HepG2 (cell line): ENCODE measurements around the gene SUSD3. TPM values are rescaled to one million over a fixed set of nuclear protein-coding genes. Genes with fewer than 3 reads are reported as not detected.

Experiments used
- CREB1 ChIP-seq, 2 experiments: fragments of 450-650 bp in 1 of 2; IDR thresholded peaks; 2 replicates each; pipeline ENCODE4 v1.6.1; 2016 to 2017; ENCODE audit warnings: control low read depth in 1 of 2, mild to moderate bottlenecking in 1 of 2, missing compliant biosample characterization in 1 of 2, missing genetic modification characterization in 1 of 2
- CSRNP1 ChIP-seq: sonication (generic); formaldehyde crosslinking; IDR thresholded peaks from 2 replicates; pipeline ENCODE4 v1.8.1; 2023; ENCODE audit warnings: mild to moderate bottlenecking, missing genetic modification reagents
- DMAP1 ChIP-seq: IDR thresholded peaks from 2 replicates; pipeline ENCODE4 v1.6.1; 2016
- FOSL2 ChIP-seq: sonication (generic); formaldehyde crosslinking; IDR thresholded peaks from 2 replicates; pipeline ENCODE4 v1.4.0; 2020; ENCODE audit warnings: missing genetic modification reagents
- FOXA1 ChIP-seq, 2 experiments: fragments of 450-650 bp in 1 of 2; sonication (generic) in 1 of 2; formaldehyde crosslinking in 1 of 2; IDR thresholded peaks; 2 replicates each; pipeline versions ENCODE4 v1.4.0 to v1.6.1; 2016 to 2020; ENCODE audit warnings: missing genetic modification reagents in 1 of 2
- GPBP1L1 ChIP-seq: sonication (generic); formaldehyde crosslinking; IDR thresholded peaks from 2 replicates; pipeline ENCODE4 v1.5.0; 2020; ENCODE audit warnings: mild to moderate bottlenecking, missing genetic modification reagents
- HOMEZ ChIP-seq: IDR thresholded peaks from 2 replicates; pipeline ENCODE4 v1.6.1; 2016; ENCODE audit warnings: low read depth
- KAT7 ChIP-seq: IDR thresholded peaks from 2 replicates; pipeline ENCODE4 v1.6.1; 2018; ENCODE audit warnings: borderline replicate concordance, missing compliant biosample characterization
- MAZ ChIP-seq, 2 experiments: sonication (generic) in 1 of 2; formaldehyde crosslinking in 1 of 2; IDR thresholded peaks; 2 replicates each; pipeline versions ENCODE4 v1.5.0 to v1.6.1; 2012 to 2020; ENCODE audit warnings: low read depth in 2 of 2, mild to moderate bottlenecking in 2 of 2, borderline replicate concordance in 1 of 2, improper control_type of control experiment in 1 of 2, low read length in 1 of 2, missing genetic modification reagents in 1 of 2, moderate library complexity in 1 of 2
- PHF20 ChIP-seq: sonication (generic); formaldehyde crosslinking; IDR thresholded peaks from 2 replicates; pipeline ENCODE4 v1.5.0; 2020; ENCODE audit warnings: mild to moderate bottlenecking, missing genetic modification reagents
- RFX1 ChIP-seq: fragments of 450-650 bp; IDR thresholded peaks from 2 replicates; pipeline ENCODE4 v1.6.1; 2017
- SKIL ChIP-seq: sonication (generic); formaldehyde crosslinking; IDR thresholded peaks from 2 replicates; pipeline ENCODE4 v1.8.0; 2022; ENCODE audit warnings: missing genetic modification reagents, mild to moderate bottlenecking, moderate library complexity, borderline replicate concordance
- SOX5 ChIP-seq: IDR thresholded peaks from 2 replicates; pipeline ENCODE4 v1.6.1; 2016; ENCODE audit warnings: borderline replicate concordance
- TARDBP ChIP-seq: sonication (generic); formaldehyde crosslinking; IDR thresholded peaks from 2 replicates; pipeline ENCODE4 v1.8.0; 2022; ENCODE audit warnings: mild to moderate bottlenecking, missing genetic modification reagents
- ZNF264 ChIP-seq: sonication (generic); formaldehyde crosslinking; IDR thresholded peaks from 2 replicates; pipeline ENCODE4 v1.4.0; 2020; ENCODE audit warnings: missing genetic modification reagents
- ZNF530 ChIP-seq: sonication (generic); formaldehyde crosslinking; IDR thresholded peaks from 2 replicates; pipeline ENCODE4 v1.5.0; 2020; ENCODE audit warnings: low read depth, mild to moderate bottlenecking, missing genetic modification reagents
- ZNF546 ChIP-seq: sonication (generic); formaldehyde crosslinking; conservative IDR thresholded peaks from 2 replicates; pipeline ENCODE4 v1.8.1; 2023; ENCODE audit warnings: mild to moderate bottlenecking, missing genetic modification reagents
- ZNF556 ChIP-seq: sonication (generic); formaldehyde crosslinking; IDR thresholded peaks from 2 replicates; pipeline ENCODE4 v1.4.0; 2020; ENCODE audit warnings: mild to moderate bottlenecking, missing genetic modification reagents, borderline replicate concordance
- polyA plus RNA-seq, 8 experiments: library from polyadenylated mRNA; depleted of rRNA in 3 of 8; stranded (reverse) in 7 of 8; unstranded in 1 of 8; fragments of >200 nt; fragmentation: Illumina TruSeq in 4 of 8; extraction: Trizol in 4 of 8; gene quantifications; 2 replicates each; pipeline versions ENCODE4 v1.2.1 to v1.2.3, GENCODE V29; 2011 to 2016; ENCODE audit warnings: low read depth in 4 of 8, missing spikeins in 1 of 8, mixed read lengths in 1 of 8; ENCODE audit not compliant: insufficient read depth in 1 of 8
- total RNA-seq, 5 experiments: library from RNA; depleted of rRNA; stranded (reverse); fragments of >200 nt; fragmentation: Illumina TruSeq; extraction: Trizol; gene quantifications; 2 replicates each; pipeline ENCODE4 v1.2.3, GENCODE V29; 2016; ENCODE audit warnings: low read depth in 1 of 5
- TF ChIP-seq, protein P1 (sequence below): sonication (generic); formaldehyde crosslinking; IDR thresholded peaks from 2 replicates; pipeline ENCODE4 v1.5.0; 2020; ENCODE audit warnings: mild to moderate bottlenecking, missing genetic modification reagents

Gene SUSD3
- total and polyA plus RNA-seq, 2 of the 13 experiments (the other 11 are each of a cell fraction or from before 2014, with no cell fraction given): 7.0 to 9.1 TPM

DNA sequence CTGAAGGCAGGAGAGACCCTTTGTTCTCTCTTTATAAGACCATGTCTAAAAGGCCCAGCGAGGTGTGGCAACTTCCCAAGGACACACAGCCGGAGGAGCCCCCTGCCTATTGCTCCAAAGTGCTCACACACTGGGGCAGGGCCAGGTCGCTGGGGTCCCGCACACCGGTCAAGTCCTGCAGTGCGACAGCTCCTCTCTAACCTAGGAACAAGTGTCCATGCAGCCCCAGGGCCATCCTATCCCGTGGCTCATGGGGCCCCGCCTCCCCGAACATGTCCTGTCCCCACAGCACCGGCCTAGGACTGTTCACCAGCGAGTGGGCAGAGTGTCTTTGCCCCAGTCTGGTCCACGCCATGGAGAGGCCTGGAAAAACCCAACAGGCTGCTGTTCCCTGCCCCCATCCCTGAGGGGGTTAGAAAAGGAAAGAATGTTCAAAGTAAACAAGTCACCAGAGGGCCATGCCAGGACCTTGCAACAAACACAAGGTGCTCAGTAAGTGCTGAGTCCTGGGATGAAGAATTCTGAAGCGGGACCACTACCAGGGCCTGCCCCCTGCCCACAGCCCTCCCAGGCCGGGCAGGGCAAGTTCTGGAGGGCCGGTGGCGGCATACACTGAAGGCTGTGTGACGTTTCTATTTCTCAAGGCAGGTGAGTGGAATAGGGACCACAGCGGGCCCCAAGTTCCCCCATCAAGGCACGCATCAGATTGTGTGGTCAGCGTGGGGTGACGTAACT is 74.6 kb downstream of the SUSD3 start (continued):
- TF ChIP-seq SKIL: peak; percentile 34; the same call in 1 of the 2 replicates
- peak; percentile 41 for TF ChIP-seq TARDBP (CRISPR knock-in tag)
- TF ChIP-seq MAZ (IDR thresholded peaks at IDR 0.05; ENCODE audit: borderline replicate concordance, low read depth, low read length): no peak
- 0 out of 2 replicates have a peak, but pooled peaks have one; percentile 76 for TF ChIP-seq MAZ (CRISPR knock-in tag; IDR thresholded peaks at IDR 0.05; ENCODE audit: low read depth)
- no peak for TF ChIP-seq FOXA1 (IDR thresholded peaks at IDR 0.05)
- peak; percentile 83 for TF ChIP-seq FOXA1 (CRISPR knock-in tag; IDR thresholded peaks at IDR 0.05)
- TF ChIP-seq CSRNP1 (CRISPR knock-in tag): peak; percentile 61; the same call in 1 of the 2 replicates
- TF ChIP-seq ZNF530 (CRISPR knock-in tag): no peak
- TF ChIP-seq ZNF264 (CRISPR knock-in tag): peak; percentile 40; the same call in 1 of the 2 replicates
- TF ChIP-seq RFX1: no peak
- TF ChIP-seq FOSL2 (CRISPR knock-in tag): peak; percentile 54
- no peak for TF ChIP-seq PHF20 (CRISPR knock-in tag)
- TF ChIP-seq, protein P1, sequence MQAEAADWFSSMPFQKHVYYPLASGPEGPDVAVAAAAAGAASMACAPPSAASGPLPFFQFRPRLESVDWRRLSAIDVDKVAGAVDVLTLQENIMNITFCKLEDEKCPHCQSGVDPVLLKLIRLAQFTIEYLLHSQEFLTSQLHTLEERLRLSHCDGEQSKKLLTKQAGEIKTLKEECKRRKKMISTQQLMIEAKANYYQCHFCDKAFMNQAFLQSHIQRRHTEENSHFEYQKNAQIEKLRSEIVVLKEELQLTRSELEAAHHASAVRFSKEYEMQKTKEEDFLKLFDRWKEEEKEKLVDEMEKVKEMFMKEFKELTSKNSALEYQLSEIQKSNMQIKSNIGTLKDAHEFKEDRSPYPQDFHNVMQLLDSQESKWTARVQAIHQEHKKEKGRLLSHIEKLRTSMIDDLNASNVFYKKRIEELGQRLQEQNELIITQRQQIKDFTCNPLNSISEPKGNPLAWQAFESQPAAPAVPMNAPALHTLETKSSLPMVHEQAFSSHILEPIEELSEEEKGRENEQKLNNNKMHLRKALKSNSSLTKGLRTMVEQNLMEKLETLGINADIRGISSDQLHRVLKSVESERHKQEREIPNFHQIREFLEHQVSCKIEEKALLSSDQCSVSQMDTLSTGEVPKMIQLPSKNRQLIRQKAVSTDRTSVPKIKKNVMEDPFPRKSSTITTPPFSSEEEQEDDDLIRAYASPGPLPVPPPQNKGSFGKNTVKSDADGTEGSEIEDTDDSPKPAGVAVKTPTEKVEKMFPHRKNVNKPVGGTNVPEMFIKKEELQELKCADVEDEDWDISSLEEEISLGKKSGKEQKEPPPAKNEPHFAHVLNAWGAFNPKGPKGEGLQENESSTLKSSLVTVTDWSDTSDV (CRISPR knock-in tag): no peak
- TF ChIP-seq ZNF546 (CRISPR knock-in tag): no peak
- no peak; the same call in 1 of the 2 replicates for TF ChIP-seq KAT7 (CRISPR knock-in tag)
- TF ChIP-seq GPBP1L1 (CRISPR knock-in tag): no peak
- TF ChIP-seq DMAP1 (CRISPR knock-in tag): peak; percentile 67; the same call in 1 of the 2 replicates
- no peak for TF ChIP-seq SOX5 (CRISPR knock-in tag)
- no peak for TF ChIP-seq ZNF556 (CRISPR knock-in tag)
- TF ChIP-seq CREB1 (IDR thresholded peaks at IDR 0.05): peak; percentile 87
- TF ChIP-seq CREB1 (CRISPR knock-in tag; IDR thresholded peaks at IDR 0.05): no peak
- TF ChIP-seq HOMEZ: no peak
